ENCODE data around the gene C17orf67.
"Not testable (repeated sequence)": the region's sequence is repeated elsewhere in the genome, so short reads cannot be mapped to it uniquely, and the experiment has no call there.

Gene C17orf67

GRCh38 chr17:56770427-56770826 is 63.3 kb downstream of the C17orf67 start:
- DNase-seq = no peak

GRCh38 chr17:56765449-56765848 is 68.3 kb downstream of the C17orf67 start:
- DNase-seq = no peak

- DNase-seq = no peak
These were observed 70.7 kb downstream of the C17orf67 start for GRCh38 chr17:56762988-56763387.

GRCh38 chr17:56762144-56762543 is 71.6 kb downstream of the C17orf67 start:
- no peak for DNase-seq

- DNase-seq = no peak
These were observed 72.3 kb downstream of the C17orf67 start for GRCh38 chr17:56761387-56761786.

GRCh38 chr17:56757611-56758010 is 76.1 kb downstream of the C17orf67 start:
- DNase-seq = not testable (repeated sequence)

- DNase-seq = no peak
These were observed 77.2 kb downstream of the C17orf67 start for GRCh38 chr17:56756536-56756935.

- no peak for DNase-seq
These were observed 78.4 kb downstream of the C17orf67 start for GRCh38 chr17:56755310-56755709.

GRCh38 chr17:56754523-56755208 is 79.1 kb downstream of the C17orf67 start:
- DNase-seq = no peak

- DNase-seq = no peak
These were observed 81.4 kb downstream of the C17orf67 start for GRCh38 chr17:56752263-56752836.

- DNase-seq = no peak
These were observed 82.5 kb downstream of the C17orf67 start for GRCh38 chr17:56751145-56751738.

GRCh38 chr17:56744721-56745120 is 89.0 kb downstream of the C17orf67 start:
- DNase-seq = no peak

GRCh38 chr17:56742601-56743000 is 91.1 kb downstream of the C17orf67 start:
- no peak for DNase-seq
